Liver (tissue), 3 donors: ENCODE results near the gene FARSA.

Experiments used
- CTCF ChIP-seq: fragments of 150-350 bp; IDR thresholded peaks from 2 replicates; pipeline ENCODE4 v1.5.1; 2017; ENCODE audit warnings: improper control_type of control experiment, low read depth, low read length; ENCODE audit not compliant: missing input control
- NR2F2 ChIP-seq: IDR thresholded peaks from 2 replicates; pipeline ENCODE4 v1.6.1; 2016; ENCODE audit warnings: antibody characterized with exemption
- REST ChIP-seq: IDR thresholded peaks from 2 replicates; pipeline ENCODE4 v1.6.1; 2016; ENCODE audit warnings: antibody characterized with exemption, mild to moderate bottlenecking
- RXRA ChIP-seq, 2 donors: IDR thresholded peaks; 2 replicates each; pipeline ENCODE4 v1.6.1; 2017 to 2018; ENCODE audit warnings: antibody characterized with exemption in 2 of 2, mild to moderate bottlenecking in 1 of 2
- YY1 ChIP-seq: IDR thresholded peaks from 2 replicates; pipeline ENCODE4 v1.6.1; 2016; ENCODE audit warnings: antibody characterized with exemption, mild to moderate bottlenecking
- TF ChIP-seq, protein P1 (sequence below): IDR thresholded peaks from 2 replicates; pipeline ENCODE4 v1.6.1; 2016; ENCODE audit warnings: antibody characterized with exemption
- donor health status: healthy.
- donor health status: healthy.

DNA sequence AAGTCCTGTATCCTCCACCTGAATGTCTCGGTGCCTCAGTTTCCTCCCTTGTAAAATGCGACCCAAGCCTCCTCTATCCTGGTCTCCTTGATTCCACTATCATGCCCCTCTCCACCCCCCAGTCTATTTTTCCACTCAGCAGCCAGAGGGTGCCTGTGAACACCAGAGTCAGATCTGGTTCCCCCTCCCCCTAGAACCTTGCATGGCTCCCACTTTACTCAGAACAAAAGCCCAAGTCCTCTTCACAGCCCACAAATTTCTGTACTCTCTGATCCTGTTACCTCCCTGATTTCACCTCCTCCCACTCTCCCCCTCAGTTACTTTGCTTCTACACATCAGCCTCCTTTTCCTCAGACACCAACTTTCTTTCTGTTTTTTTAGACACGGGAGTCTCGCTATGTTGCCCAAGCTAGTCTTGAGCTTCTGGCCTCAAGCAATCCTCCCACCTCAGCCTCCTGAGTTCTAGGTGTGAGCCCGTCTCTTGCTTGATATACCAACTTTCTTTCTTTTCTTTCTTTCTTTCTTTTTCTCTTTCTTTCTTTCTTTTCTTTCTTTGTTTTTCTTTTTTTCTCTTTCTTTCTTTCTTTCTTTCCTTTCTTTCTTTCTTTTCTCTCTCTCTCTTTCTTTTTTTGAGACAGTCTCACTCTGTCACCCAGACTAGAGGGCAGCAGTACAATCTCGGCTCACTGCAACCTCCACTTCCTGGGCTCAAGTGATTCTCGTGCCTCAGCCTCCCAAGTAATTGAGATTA lies 36.7 kb upstream of the FARSA start:
- TF ChIP-seq, protein P1, sequence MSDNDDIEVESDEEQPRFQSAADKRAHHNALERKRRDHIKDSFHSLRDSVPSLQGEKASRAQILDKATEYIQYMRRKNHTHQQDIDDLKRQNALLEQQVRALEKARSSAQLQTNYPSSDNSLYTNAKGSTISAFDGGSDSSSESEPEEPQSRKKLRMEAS = no peak
- TF ChIP-seq YY1 = no peak
- no peak for TF ChIP-seq CTCF
- no peak for TF ChIP-seq NR2F2
- TF ChIP-seq REST = no peak
- TF ChIP-seq RXRA (IDR thresholded peaks at IDR 0.05) = no peak
